HUES48 (cell line): ENCODE results near the gene PKIG.

Experiments
- H3K27ac ChIP-seq: one replicate; pipeline ENCODE4 v1.7.0; 2013; ENCODE audit warnings: low read depth, low read length, inconsistent platforms
- H3K27me3 ChIP-seq: 2 replicates; pipeline ENCODE4 v1.6.1; 2013; ENCODE audit warnings: mild to moderate bottlenecking, low read length; ENCODE audit not compliant: control insufficient read depth, insufficient read depth
- H3K36me3 ChIP-seq: 2 replicates; pipeline ENCODE4 v1.6.1; 2013; ENCODE audit warnings: low read length; ENCODE audit not compliant: control insufficient read depth, insufficient read depth
- H3K4me1 ChIP-seq: 2 replicates; pipeline ENCODE4 v1.6.1; 2013; ENCODE audit warnings: mild to moderate bottlenecking, low read length; ENCODE audit not compliant: control insufficient read depth, insufficient read depth
- H3K4me3 ChIP-seq: 2 replicates; pipeline ENCODE4 v1.5.1; 2013; ENCODE audit warnings: mild to moderate bottlenecking, low read depth, low read length
- H3K9ac ChIP-seq: 2 replicates; pipeline ENCODE4 v1.6.1; 2013; ENCODE audit warnings: mild to moderate bottlenecking, low read depth, low read length, moderate library complexity
- H3K9me3 ChIP-seq: 2 replicates; pipeline ENCODE4 v1.6.1; 2013; ENCODE audit warnings: low read length; ENCODE audit not compliant: control insufficient read depth, insufficient read depth

PKIG gene

DNA sequence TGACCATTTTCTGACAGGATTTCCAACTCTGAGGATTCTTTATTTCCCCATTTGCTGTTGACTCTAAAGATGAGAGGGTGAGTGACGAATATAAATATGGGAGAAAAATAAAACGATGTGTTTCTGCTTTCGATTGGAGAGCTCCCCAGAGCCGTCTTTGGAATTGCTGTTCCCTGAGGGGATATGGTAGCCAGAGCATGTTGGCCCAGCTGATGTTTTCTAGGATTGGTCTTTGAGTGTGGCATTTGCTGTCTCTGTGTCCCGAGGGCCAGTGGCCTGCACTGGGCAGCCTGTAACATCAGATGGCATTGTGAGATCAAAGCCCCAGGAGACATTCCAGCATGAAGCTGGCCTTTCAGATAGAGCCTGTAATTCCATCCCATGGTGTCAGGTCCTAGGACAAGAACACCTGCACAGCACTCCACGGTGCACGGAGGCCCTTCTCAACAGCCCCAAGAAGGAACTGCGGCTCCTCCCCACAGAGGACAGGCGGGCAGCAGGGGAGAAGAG lies 26.7 kb downstream of the PKIG start:
- Histone ChIP-seq H3K9ac (no peak overlapping the region), H3K27ac (peak overlapping the region; percentile 67), H3K4me3 (no peak overlapping the region), H3K9me3 (no peaks in the 10 kb centered on the region), H3K36me3 (0 out of 2 replicates have a peak, but pooled peaks cover 3% of the 10 kb centered on the region), H3K4me1 (peaks cover 8% of the 10 kb centered on the region), H3K27me3 (no peaks in the 10 kb centered on the region)

DNA sequence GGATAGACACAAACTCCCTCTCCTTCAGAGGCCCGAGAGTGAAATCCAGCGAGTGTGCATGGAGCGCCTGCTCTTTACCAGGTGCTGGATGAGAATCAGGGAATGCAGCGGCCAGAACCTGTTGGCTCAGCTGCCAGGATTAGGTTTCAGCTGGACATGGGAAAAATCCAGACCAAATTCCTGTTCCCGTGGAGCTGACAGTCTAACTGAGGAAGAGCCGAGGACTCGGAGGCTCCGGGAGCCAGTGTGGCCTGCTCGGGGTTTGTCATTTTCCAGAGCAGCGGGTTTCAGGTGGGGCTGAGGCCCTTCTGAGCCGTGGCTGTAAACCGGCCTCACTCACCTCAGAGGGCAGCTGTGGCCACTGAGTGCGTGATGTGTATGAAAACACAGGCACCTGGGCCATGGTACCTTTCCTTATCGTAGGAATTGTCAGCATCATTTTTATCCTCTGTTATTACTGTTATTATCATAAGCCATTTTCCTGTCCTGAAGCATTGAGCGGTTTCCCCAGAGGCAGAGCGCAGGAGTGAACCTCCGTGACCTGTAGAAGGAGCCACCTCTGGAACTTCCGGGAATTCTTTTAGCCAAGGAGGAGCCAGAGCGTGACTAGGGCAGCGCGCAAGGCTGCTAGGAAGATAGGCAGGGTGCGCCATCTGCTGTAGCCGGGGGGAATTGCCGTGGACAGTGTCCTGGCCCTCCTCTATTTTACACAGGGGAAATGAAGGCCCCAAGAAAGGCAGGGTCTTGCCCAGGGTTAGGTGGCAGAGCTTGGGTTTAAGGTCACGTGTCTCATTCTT lies 27.3 kb downstream of the PKIG start:
- H3K27ac ChIP-seq, result peak overlapping the region; percentile 67
- H3K27me3 ChIP-seq, result no peaks in the 10 kb centered on the region
- peaks cover 8% of the 10 kb centered on the region for H3K4me1 ChIP-seq
- H3K9me3 ChIP-seq, result no peaks in the 10 kb centered on the region
- H3K4me3 ChIP-seq, result no peak overlapping the region; the same call in 1 of the 2 replicates
- 0 out of 2 replicates have a peak, but pooled peaks cover 4% of the 10 kb centered on the region for H3K36me3 ChIP-seq
- no peak overlapping the region for H3K9ac ChIP-seq

- Histone ChIP-seq H3K9ac (no peak overlapping the region), H3K9me3 (no peaks in the 10 kb centered on the region), H3K27me3 (no peaks in the 10 kb centered on the region), H3K4me1 (peaks cover 11% of the 10 kb centered on the region), H3K4me3 (no peak overlapping the region), H3K36me3 (0 out of 2 replicates have a peak, but pooled peaks cover 4% of the 10 kb centered on the region), H3K27ac (no peak overlapping the region)
These were observed 28.1 kb downstream of the PKIG start for GRCh38 chr20:44610313-44610962.

- peaks cover 18% of the 10 kb centered on the region for H3K27me3 ChIP-seq
- H3K9me3 ChIP-seq, result no peaks in the 10 kb centered on the region
- H3K4me1 ChIP-seq, result peaks cover 41% of the 10 kb centered on the region
- H3K36me3 ChIP-seq, result 0 out of 2 replicates have a peak, but pooled peaks cover 4% of the 10 kb centered on the region
- no peak overlapping the region for H3K9ac ChIP-seq
- H3K4me3 ChIP-seq, result no peak overlapping the region
- H3K27ac ChIP-seq, result no peak overlapping the region
These were observed 31.2 kb downstream of the PKIG start for GRCh38 chr20:44613575-44613974.

- H3K27me3 ChIP-seq, result peaks cover 28% of the 10 kb centered on the region
- H3K36me3 ChIP-seq, result peaks cover 6% of the 10 kb centered on the region
- H3K9me3 ChIP-seq, result no peaks in the 10 kb centered on the region
- no peak overlapping the region for H3K27ac ChIP-seq
- H3K9ac ChIP-seq, result no peak overlapping the region
- H3K4me3 ChIP-seq, result no peak overlapping the region
- H3K4me1 ChIP-seq, result peaks cover 36% of the 10 kb centered on the region
These were observed 32.1 kb downstream of the PKIG start for GRCh38 chr20:44614525-44614924.

DNA sequence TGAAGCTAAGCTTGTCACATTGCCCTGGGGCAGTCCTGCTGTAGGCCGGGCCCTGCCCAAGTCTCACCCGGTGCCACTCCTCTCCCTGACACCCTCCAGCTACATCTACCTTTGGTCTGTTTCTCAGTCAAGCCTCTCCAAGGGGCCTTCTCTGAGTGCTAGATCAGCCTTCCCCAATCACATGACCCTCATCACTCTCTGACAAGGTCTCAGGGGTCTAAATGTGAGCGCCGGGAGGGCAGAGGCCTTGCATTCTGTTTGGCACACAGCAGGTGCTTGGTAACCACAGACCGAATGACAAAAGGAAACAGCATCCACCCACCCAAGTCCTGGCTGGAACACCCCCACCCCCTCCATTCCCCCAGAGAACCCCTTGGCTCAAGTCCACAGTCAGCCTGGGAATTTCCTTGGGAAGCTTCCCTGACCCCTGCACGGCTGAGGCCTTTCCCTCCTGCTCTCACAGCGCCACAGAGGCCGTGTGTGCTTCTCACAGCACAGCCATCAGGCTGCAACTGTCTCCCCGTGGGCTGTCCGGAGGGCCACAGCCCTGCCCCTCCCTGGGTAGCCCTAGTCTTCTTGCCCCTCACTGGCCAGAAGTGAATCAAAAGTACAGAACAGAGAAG lies 32.9 kb downstream of the PKIG start:
- Histone ChIP-seq H3K4me1 (peaks cover 33% of the 10 kb centered on the region), H3K4me3 (no peak overlapping the region), H3K9ac (no peak overlapping the region), H3K36me3 (peaks cover 9% of the 10 kb centered on the region), H3K27ac (peak overlapping the region; percentile 8), H3K27me3 (peaks cover 35% of the 10 kb centered on the region), H3K9me3 (no peaks in the 10 kb centered on the region)

- Histone ChIP-seq H3K9me3 (no peaks in the 10 kb centered on the region), H3K27ac (no peak overlapping the region), H3K4me3 (no peak overlapping the region), H3K27me3 (peaks cover 43% of the 10 kb centered on the region), H3K9ac (no peak overlapping the region), H3K4me1 (peaks cover 33% of the 10 kb centered on the region), H3K36me3 (peaks cover 15% of the 10 kb centered on the region)
These were observed 33.7 kb downstream of the PKIG start for GRCh38 chr20:44615876-44616603.

GRCh38 chr20:44616604-44616964 lies 34.2 kb downstream of the PKIG start:
- no peak overlapping the region for H3K27ac ChIP-seq
- H3K4me1 ChIP-seq, result peaks cover 33% of the 10 kb centered on the region
- no peaks in the 10 kb centered on the region for H3K9me3 ChIP-seq
- H3K36me3 ChIP-seq, result peaks cover 15% of the 10 kb centered on the region
- no peak overlapping the region for H3K9ac ChIP-seq
- no peak overlapping the region for H3K4me3 ChIP-seq
- peaks cover 48% of the 10 kb centered on the region for H3K27me3 ChIP-seq

- no peaks in the 10 kb centered on the region for H3K9me3 ChIP-seq
- H3K4me1 ChIP-seq, result peaks cover 33% of the 10 kb centered on the region
- H3K36me3 ChIP-seq, result peaks cover 15% of the 10 kb centered on the region
- H3K4me3 ChIP-seq, result no peak overlapping the region
- peaks cover 48% of the 10 kb centered on the region for H3K27me3 ChIP-seq
- no peak overlapping the region for H3K27ac ChIP-seq
- no peak overlapping the region for H3K9ac ChIP-seq
These were observed 35.9 kb downstream of the PKIG start for GRCh38 chr20:44618318-44618731.

GRCh38 chr20:44619294-44619693 lies 36.9 kb downstream of the PKIG start:
- H3K27ac ChIP-seq, result no peak overlapping the region
- H3K4me3 ChIP-seq, result no peak overlapping the region
- H3K9me3 ChIP-seq, result no peaks in the 10 kb centered on the region
- peaks cover 48% of the 10 kb centered on the region for H3K27me3 ChIP-seq
- no peak overlapping the region for H3K9ac ChIP-seq
- H3K4me1 ChIP-seq, result peaks cover 33% of the 10 kb centered on the region
- peaks cover 12% of the 10 kb centered on the region for H3K36me3 ChIP-seq
